HuH-7 (cell line): ENCODE data around the gene GP5.
A peak's percentile ranks its signal among the peaks of the same experiment; 100 is the strongest.

Experiments used
- DNase-seq: peaks from one replicate; pipeline ENCODE4 v3.0.0; 2011; ENCODE audit warnings: low spot score

GP5 gene, protein sequence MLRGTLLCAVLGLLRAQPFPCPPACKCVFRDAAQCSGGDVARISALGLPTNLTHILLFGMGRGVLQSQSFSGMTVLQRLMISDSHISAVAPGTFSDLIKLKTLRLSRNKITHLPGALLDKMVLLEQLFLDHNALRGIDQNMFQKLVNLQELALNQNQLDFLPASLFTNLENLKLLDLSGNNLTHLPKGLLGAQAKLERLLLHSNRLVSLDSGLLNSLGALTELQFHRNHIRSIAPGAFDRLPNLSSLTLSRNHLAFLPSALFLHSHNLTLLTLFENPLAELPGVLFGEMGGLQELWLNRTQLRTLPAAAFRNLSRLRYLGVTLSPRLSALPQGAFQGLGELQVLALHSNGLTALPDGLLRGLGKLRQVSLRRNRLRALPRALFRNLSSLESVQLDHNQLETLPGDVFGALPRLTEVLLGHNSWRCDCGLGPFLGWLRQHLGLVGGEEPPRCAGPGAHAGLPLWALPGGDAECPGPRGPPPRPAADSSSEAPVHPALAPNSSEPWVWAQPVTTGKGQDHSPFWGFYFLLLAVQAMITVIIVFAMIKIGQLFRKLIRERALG

DNA sequence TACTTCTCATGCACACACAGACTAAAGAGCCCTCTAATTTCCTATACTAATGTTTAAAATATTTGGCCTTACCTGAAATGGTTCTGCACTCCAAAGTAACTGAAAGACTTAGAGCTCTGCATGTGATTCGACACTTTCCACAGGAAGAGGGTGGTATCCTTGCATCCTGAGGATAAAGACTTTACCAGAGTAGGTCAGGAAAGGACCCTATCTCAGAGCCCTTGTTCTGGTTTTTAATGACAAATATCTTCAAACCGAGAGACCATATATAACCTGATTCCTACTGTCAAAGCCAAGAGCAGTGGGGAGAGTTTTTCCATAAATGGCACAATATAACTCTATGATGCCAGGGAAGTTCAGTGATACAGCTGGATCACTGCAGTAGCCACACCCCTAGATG lies at the start of gene GP5:
Gene GP5 (minus strand): TSS at position 101 of the 400 bp plus-strand sequence. CDS start 984 bp downstream, outside the sequence.
- no peak for DNase-seq

DNA sequence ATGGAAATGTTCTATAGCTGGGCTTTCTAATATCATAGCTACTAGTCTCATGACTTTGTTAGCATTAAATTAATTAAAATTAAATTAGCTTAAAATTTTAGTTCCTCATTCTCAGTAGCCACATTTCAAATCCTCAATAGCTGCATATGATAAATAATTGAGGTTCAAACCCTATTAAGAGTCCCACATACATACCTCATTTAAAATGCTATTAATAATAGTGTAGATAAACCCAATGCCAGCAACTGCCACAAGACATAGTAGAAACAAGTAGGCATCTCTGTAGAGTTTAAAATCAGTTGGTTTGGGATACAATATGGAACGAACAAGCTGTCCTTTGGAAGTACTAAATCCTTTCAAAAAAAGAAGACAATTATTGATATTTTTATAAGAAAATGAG lies 48.6 kb upstream of the GP5 start:
- no peak for DNase-seq

DNA sequence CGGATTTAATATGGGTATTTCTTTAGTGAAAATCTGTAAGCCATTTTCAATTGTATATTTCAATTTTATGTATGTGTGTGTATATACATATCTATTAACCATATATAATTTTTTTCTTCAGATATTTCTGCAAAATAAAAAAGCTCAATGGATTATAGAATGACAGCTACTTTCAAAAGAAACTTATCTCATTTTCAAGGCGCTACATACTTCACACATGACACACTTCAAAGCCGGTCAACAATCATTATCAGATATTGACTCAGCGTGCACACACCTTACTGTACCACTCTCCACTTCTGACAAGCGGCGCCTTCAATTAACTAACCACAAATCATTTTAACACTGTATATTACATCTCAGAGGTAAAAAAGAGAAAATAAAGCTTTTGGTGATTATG lies 48.1 kb upstream of the GP5 start:
- DNase-seq = no peak

DNA sequence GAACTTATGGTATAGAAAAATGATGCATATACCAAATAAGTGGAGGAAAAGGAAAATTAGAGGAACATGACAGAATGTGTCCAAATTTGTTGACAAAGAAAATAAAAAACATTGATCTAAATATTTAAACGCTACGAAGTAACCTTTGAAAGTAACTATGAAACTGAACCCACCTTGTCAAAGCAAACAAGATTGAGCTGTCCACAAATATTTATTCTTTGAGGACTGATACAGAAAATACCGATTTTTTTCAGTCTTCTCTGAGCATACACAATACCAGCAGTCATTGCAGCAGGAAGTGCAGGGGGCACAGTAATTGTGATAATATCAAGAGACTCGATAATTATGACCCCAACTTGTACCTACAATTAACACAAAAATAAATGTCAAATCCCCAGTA lies 47.7 kb upstream of the GP5 start:
- peak; percentile 11 for DNase-seq

DNA sequence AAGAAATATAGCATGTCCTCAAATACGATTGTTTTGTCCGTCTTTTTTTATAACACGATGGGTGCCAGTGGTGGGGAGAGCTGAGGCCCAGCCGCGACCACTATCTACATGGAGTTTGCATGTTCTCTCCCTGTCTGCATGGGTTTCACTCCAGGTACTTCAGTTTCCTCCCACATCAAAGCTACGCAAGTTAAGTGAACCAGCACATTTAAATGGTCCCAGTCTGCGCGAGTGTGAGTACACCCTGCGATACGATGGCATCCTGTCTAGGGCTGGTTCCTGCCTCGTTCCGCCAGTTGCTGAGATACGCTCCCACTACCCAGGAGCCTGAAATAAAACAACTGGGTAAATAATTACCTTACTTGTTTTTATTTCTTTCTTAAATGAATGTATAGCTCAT lies 47.1 kb upstream of the GP5 start:
- no peak for DNase-seq

DNA sequence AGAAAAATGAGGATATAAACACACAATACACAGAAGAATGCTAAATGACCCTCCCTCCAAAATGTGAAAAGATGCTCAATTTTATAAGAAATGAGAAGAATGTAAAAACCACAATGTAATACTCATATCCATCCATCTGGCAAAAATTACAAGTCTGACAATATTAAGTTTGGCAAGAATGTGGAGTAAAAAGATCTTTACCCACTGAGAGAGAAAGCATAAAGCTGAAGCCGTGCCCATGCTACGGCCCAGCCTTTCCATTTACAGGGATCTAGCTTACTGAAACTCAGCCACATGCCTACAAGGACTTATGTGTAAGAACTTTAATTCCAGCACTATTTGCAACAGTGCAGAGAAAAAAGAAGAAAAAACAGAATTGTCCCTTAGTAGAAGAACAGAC lies 44.8 kb upstream of the GP5 start:
- DNase-seq = no peak

DNA sequence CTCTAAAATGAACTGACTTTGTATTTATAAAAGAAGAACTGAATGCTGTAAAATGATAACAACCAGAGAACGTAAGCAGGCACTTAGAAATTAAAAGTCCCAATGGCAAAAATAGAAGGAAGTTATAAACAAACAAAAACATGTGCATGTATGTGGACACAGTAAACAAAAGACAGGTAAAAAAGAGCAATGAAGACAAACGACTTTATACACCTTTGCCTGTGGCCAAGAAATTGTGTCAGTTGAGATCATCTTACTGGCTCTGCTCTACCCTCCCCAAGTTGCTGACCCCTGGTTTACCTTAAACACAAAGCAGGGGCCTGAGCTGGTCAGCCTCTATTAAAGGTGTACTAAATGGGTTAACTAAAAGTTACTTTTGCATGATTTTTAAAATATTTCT lies 41.7 kb upstream of the GP5 start:
- no peak for DNase-seq

DNA sequence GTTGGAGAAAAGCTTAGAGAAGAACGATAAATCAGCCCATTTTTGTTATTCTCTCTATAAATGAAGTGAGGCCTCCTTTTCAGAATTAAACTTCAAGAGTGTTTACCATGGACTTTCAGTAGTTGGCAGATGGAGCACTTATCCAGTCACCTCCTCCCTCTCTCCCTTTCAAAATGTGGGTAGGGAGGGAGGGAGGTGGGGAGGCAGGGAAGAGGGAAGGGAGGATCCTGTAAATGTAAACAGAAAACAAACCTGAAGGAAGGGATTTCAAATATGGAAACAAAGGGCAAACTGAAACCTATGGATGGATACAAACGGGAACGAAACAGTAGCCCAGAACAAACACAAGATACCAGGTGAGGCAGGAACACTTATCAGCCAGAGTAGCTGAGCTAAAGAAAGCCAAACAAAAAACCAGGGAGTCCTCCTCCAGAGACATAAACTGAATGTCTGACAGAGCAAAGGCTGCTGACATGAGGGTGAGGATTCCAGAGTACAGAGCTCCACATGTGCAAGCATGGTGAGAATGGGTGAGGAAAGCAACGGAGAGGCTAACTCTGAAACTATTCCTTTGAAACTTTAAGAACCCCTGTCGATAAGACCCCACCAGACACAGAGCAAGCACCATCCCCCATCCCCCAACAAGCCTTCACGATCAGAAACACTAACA lies 41.0 kb upstream of the GP5 start:
- peak; percentile 6 for DNase-seq

DNA sequence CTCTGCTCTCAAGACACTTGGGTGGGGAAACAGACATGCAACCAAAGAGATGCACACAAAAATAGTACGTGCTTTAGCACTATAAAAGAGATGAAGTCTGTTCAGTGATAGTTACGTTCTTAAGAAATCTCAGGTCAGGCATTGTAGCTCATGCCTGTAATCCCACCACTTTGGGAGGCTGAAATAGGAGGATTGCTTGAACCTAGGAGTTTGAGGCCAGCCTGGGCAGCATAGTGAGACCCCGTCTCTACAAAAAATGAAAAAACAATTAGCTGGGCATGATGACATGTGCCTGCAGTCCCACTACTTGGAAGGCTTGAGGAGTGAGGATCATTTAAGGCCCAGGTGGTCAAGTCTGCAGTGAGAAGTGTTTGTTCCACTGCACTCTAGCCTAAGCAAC lies 35.4 kb upstream of the GP5 start:
- DNase-seq = no peak

DNA sequence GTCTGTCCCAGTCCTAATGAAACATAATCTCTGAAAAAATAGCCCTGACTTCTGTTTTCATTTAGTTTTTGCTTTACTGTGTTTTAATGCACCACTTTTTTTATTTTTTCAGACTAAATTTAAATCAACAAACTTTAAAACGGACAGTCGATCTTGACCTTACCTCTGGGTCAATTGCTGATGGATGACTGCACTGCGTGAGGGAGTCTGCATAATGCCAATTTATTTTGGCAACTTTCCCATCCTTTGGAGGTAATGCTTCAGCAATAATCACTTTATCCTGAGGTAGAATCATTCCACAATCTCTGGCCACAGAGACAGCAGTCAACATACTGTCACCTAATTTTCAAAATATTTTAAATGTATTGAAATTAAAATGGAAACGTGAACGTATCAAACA lies 32.5 kb upstream of the GP5 start:
- DNase-seq = no peak

DNA sequence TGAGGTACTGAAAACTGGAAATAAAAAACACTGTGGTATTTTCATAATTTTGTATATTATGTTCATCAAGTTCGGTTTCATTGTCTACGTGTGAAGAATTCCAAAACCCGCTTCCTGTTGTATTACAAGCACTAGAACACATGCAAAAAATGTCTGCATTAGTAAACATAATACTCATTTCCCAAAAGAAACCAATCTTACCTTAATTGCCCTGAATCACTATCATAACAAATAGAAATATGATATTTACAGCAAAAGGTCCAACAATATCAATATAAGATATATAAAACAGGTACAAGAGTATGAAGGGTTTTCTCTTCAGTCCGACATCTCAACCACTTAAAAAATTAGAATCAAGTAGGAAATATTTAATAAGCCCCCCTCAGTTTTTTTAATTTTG lies 26.3 kb upstream of the GP5 start:
- DNase-seq = no peak

DNA sequence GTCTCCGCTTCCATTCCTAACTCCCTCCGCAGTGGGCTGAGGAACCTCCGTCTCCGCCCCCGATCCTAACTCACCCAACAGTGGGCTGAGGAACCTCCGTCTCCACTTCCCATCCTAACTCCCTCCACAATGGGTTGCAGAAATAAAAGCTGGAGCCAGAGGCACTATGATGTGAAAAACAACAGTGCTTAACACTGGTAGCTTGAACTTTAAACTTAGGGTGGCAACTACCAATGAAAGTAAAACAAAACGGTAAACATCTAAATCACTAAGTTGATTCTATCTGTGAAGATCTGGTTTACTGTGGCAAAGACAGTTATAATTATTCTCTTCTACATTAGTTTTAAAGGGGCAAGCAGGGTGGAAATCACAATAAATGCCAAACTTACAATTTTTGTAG lies 25.9 kb upstream of the GP5 start:
- no peak for DNase-seq

DNA sequence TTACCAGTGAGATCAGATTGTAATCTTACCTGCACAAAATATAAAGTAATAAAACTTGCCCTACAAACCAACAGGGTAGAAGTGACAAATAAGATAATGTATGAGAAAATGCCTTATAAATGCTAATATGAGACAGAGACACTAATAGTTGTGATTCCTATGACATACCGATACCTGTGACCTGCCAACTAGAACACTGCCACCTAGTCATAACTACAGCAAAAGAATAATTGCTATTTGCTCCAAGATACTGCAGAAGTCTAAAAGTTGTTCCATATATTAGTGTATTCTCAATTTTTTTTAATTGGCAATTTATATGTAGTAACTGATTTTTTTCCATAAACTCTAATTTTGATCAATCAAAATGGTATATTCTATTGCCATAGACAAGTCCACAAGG lies 25.3 kb upstream of the GP5 start:
- no peak for DNase-seq

DNA sequence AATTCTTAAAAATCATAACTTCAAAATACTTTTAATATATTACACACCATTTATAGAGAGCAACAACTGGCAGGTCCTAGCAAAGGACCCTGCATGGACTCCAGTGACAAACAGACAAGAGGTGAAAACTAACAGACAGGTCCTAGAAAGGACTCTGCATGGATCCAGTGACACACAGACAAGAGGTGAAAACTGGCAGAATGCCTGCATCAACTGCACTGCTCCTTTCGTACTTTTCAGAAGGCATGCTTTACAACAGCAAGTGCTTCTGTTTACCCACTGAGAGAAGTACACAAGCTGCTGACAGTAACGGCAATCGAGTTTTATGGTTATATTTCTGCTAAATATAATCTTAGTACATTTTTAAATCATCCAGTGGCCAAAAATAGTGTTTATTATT lies 24.3 kb upstream of the GP5 start:
- no peak for DNase-seq

DNA sequence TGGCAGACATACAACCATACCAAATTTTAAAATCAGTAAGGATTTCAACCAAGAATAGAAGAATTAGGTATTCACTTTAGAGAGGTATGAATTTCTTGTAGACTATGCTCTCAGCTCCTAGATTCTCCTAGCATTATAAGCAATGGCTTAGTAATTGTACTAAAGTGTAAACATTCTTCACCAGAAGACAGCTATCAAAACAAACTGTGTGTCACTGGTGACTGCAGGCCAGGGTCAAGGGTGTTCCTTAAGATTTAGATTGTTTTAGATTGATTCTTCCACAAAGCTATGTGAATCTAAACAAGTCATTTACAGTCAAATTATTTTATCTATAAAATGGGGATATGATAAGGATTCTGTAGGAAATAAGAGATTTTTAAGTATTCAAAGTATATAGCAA lies 23.1 kb upstream of the GP5 start:
- no peak for DNase-seq

DNA sequence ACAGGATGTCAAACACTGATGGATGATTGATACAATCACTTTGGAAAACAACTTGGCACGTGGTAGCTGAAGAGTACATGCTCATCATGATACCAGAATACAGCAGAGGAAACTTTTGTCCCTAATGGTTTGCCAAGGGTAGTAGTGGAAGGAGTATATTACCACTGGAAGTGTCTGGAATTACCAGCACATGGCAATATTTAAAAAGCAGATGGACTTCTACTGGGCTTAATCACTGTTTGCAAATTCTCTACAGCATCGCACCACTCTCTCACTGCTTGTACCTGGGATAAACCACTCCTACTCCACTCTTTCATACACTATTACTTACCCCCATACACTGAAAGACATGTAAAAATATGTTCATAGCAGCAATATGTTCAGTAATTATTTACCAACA lies 19.6 kb upstream of the GP5 start:
- no peak for DNase-seq

DNA sequence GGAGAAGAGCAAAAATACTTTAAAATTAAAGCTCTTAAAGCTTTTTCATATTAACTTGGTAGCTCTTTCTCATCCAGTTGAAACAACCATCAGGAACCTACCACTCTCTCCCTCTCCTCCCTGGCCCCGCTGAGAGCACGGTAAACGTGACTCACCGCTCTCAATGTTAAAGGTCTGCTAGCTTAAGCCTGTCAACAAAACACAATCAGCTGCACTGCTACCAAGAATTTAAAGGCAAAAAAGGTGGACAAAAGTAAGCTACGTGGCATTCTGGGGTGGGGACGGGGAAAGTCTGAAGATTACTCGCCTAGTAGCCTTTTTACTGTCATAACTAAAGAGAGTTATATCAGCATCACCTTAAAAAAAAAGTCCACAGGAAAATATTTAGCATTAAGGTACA lies 8.4 kb upstream of the GP5 start:
- no peak for DNase-seq

DNA sequence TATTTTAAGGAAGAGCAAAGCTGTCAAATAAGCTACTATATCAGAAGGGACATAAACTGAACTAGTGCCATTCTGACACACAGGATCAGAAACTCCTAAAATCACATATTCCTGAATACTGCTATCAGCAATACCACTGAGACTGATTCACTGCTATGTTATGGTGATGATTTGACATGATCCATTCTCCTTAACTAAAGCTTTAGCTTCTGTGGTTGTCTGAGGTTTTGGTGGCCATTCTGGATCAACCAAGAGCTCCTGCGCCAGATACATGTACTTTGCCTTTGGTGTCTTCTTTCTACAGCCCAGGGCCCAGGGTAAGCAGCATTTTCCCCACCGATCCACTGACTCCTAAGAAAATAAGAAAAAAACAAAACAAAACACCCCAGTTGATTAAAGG lies 6.7 kb upstream of the GP5 start:
- DNase-seq = no peak

DNA sequence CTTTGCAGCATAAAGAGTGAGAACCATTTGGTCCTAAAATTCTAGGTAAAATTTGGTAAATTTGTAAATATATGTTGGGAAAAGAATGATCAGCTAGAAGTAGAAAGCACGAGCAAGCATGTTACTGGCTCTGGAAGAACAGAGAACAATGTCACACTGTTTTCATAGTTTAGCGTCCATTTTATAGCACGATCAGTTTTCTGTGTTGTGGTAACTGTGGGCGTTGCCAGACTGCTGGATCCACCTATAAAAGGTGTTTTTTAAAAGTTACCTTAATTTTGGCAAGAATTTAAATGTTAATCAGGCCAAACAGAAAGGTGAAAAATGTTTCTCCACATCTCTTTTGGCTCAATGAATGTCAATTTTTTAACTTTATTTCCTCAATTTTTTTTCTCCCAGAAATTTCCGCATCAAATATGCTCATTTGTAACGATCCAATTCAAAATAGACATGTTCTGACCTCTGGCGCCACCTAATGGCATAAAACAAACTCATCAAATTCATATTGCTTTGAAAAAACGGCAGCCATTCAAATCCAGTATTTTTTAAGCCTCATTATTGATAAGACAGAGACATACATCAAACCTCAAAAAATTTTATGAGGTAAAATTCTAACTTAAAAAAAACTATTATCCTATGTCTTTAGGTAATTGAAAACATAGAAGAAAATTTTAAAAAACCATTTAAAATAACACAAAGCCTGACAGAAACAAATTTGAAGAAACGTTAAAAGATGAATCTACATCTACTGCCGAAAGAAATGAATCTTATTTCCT lies 5.5 kb upstream of the GP5 start:
- no peak for DNase-seq

DNA sequence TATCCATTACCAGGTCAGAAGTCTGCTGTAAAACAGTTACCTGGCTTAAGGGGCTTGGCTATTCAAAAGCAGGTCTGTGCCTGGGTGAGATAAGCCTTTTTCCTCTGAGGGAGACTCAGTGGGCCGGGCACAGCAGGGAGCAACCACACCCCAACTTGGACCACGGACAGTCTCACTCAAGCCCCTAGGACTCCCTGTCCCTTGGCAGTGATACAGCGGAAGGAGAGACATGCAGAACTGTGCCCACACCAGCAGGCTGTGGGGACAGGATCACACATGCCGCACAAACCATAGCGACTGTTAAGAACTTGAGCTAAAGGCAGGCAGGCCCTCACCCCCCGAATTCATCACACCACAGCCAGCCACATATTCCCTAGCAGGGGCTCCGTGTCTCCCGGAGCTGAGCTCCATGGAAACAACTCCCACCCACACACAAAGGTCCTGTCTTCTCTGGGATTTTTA lies 2.8 kb upstream of the GP5 start:
- no peak for DNase-seq

DNA sequence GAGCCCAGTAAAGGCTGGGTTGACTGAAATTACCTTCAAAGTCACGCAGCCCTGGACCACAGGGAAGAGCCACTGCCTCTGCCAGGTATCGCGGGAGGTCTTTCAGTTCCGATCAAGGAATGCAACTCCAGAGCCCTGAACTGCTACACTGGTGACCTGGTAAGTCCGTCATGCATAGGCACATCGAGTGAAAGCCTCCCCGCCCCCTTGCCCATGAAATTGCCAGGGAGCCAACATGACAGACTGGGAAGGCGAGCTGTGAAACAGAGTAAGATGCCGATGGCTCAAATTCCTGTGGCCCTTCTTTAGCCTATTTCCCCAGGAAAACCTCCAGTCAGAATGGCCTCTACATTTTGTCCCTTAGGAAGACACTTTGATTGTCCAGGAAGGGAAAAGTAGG lies 2.3 kb upstream of the GP5 start:
- DNase-seq = no peak

DNA sequence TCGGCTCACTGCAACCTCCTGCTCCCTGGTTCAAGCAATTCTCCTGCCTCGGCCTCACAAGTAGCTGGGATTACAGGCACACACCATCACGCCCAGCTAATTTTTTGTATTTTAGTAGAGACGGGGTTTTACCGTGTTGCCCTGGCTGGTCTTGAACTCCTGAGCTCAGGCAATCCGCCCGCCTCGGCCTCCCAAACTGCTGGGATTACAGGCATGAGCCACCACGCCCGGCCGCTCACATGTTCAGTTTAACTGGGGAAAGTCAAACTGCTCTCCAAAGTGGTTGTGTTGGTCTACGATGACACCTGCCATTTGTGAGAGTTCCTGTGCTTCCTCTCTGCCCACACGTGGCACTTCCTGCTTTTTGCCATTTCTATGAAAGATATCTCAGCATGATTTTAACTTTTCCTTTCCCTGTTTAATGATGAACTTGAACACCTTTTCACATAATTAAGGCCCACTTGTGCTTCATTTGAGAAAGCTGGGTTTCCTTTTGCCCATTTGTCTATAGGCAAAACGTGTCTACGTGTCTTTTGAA lies 877 bp upstream of the GP5 start:
- no peak for DNase-seq
